ENCODE data around the gene CD68. TPM values are rescaled to one million over a fixed set of nuclear protein-coding genes. Genes with fewer than 3 reads are reported as not detected.
A peak's percentile ranks its signal among the peaks of the same experiment; 100 is the strongest.

CD68 gene
- total RNA-seq, 1 experiment from 2014 or later, result 1.6 TPM

DNA sequence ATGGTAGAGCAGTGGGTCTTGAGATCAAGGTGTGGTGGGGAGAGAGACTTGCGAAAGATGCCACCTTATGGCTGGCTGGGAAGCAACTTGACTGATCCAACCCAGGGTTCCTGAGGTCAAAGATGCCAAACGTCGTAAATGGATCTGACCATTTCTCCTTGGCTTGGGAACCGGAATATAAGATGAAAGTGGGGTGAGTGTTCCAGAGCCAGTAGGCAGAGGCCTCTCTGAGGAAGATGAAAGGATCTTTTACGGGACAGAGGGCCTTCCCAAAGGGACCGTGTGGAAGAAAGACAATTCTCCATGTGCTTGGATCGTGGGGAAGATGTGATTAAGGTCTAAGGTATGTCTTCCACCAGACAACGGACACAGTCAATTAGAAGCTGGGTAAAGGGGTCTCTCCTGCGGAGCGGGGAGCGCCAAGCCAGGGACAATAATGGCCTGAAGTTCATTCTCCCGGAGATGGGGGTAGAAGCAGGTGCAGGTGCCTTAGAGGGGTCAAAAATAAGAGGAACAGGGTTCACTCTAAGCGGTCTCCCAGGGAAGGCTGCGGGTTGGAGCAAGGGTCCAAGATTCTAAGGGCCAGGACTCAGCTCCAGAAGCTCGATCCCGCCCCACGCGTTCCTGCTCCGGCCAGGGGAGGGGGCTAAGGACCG, 34.5 kb downstream of the CD68 start:
- ChIA-PET CTCF (interaction anchor here (0.7 to 2.3 kb wide), 4 partner anchors 11 to 43 kb away, joined by 4 to 9 read pairs (median 4); partner anchors contain the start of gene SAT2), POLR2A (interaction anchor here (0.7 to 2.3 kb wide), 3 partner anchors 30 to 74 kb away, joined by 3 to 17 read pairs (median 11); partner anchors contain the start of genes MPDU1, TP53 and WRAP53)
- TF ChIP-seq, protein P1, sequence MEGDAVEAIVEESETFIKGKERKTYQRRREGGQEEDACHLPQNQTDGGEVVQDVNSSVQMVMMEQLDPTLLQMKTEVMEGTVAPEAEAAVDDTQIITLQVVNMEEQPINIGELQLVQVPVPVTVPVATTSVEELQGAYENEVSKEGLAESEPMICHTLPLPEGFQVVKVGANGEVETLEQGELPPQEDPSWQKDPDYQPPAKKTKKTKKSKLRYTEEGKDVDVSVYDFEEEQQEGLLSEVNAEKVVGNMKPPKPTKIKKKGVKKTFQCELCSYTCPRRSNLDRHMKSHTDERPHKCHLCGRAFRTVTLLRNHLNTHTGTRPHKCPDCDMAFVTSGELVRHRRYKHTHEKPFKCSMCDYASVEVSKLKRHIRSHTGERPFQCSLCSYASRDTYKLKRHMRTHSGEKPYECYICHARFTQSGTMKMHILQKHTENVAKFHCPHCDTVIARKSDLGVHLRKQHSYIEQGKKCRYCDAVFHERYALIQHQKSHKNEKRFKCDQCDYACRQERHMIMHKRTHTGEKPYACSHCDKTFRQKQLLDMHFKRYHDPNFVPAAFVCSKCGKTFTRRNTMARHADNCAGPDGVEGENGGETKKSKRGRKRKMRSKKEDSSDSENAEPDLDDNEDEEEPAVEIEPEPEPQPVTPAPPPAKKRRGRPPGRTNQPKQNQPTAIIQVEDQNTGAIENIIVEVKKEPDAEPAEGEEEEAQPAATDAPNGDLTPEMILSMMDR (IDR thresholded peaks at IDR 0.05; ENCODE audit: insufficient read depth in 1 of 2, low read depth in 1 of 2, low read length in 1 of 2, severe bottlenecking in 1 of 2, unreplicated experiment in 1 of 2), result no peak
- H3K36me3 ChIP-seq (ENCODE audit: control insufficient read depth, insufficient read depth, low read length), result no peaks in the 10 kb centered on the region
- no peaks in the 10 kb centered on the region for H3K4me1 ChIP-seq
- Mint-ChIP-seq H3K4me3 (ENCODE audit: unreplicated experiment) (peak overlapping the region; percentile 98), H3K4me1 (ENCODE audit: low read depth, unreplicated experiment) (peaks cover 20% of the 10 kb centered on the region), H3K27ac (ENCODE audit: unreplicated experiment) (peak overlapping the region; percentile 94), H3K36me3 (ENCODE audit: insufficient read depth, unreplicated experiment) (peaks cover 25% of the 10 kb centered on the region), H3K27me3 (ENCODE audit: insufficient read depth, unreplicated experiment) (no peaks in the 10 kb centered on the region), H3K9me3 (ENCODE audit: unreplicated experiment) (no peaks in the 10 kb centered on the region)
- H3K27me3 ChIP-seq (replicated peaks; ENCODE audit: control insufficient read depth, insufficient read depth, low read length), result no peaks in the 10 kb centered on the region
- intact Hi-C loops (cut with micrococcal nuclease; ENCODE audit: unreplicated experiment), result loop anchor here (2.0 kb wide), 1 partner anchor 41 kb away; no protein-coding TSS in a partner anchor
- peak overlapping the region; percentile 57 for H3K4me3 ChIP-seq (ENCODE audit: low read depth, low read length)
- no peaks in the 10 kb centered on the region for H3K9me3 ChIP-seq
- DNase-seq, result no peak
- BruUV-seq (replicated peaks), result TSS peak; percentile 34

DNA sequence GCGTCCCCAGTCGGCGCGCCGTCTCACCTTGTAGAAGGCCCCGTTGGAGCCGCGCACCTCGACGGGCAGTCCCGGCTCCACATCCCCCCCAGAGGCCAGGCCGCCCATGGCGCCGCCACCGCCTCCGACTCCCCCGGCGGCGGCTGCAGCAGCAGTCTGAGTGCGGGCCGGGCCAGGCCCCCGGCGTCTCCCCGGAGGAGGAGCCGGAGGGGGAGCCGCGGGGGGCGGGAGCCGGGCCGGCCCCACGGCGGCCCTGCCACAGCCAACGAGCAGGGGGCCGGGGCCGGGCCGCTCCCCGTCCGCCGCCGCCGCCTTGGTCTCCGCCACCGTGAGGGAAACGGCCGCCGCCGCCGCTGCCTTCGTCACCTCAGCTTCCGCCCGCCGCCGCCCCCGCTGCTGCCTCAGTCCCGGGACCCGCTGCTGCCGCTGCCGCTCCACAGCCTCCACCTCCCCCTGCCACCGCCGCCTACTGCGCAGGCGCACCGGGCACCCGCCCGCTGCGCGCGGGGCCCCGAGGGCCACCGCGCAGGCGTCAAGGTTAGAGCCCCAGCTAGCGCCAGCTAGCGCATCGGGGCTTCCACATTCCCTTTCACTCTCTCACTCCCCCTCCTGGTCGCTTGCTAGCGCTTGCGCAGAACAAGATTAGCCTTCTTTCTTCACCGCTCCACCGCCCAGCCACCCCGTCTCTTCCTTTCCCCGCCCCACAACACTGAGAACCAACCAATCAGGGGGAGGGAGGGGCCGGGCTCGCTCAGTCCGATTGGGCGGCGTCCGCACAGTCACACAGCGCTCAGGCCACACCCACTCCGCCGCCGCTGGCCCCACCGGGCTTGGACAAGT, 35.2 kb downstream of the CD68 start, which contains the start of gene FXR2:
Gene FXR2, minus strand, starts transcription at position 473 of the 840 bp plus-strand sequence. Its CDS starts 365 bp downstream, at position 108.
- ChIA-PET CTCF (interaction anchor here (0.6 to 2.3 kb wide), 12 partner anchors 10 to 230 kb away, joined by 3 to 9 read pairs (median 4); partner anchors contain the start of genes ATP1B2, MPDU1, SAT2 and TP53), POLR2A (interaction anchor here (0.6 to 2.3 kb wide), 11 partner anchors 13 to 304 kb away, joined by 3 to 17 read pairs (median 4); partner anchors contain the start of genes ATP1B2, MPDU1, NAA38 and SAT2)
- TF ChIP-seq, protein P1 (IDR thresholded peaks at IDR 0.05; ENCODE audit: insufficient read depth in 1 of 2, low read depth in 1 of 2, low read length in 1 of 2, severe bottlenecking in 1 of 2, unreplicated experiment in 1 of 2), result peak; percentile 24 to 49
- BruUV-seq (replicated peaks), result no TSS peak
- Mint-ChIP-seq H3K4me1 (ENCODE audit: low read depth, unreplicated experiment) (peaks cover 20% of the 10 kb centered on the region), H3K36me3 (ENCODE audit: insufficient read depth, unreplicated experiment) (peaks cover 20% of the 10 kb centered on the region), H3K27ac (ENCODE audit: unreplicated experiment) (peak within 1 kb of the TSS; percentile 94), H3K9me3 (ENCODE audit: unreplicated experiment) (no peaks in the 10 kb centered on the region), H3K27me3 (ENCODE audit: insufficient read depth, unreplicated experiment) (no peaks in the 10 kb centered on the region), H3K4me3 (ENCODE audit: unreplicated experiment) (peak within 1 kb of the TSS; percentile 98)
- H3K27me3 ChIP-seq (replicated peaks; ENCODE audit: control insufficient read depth, insufficient read depth, low read length), result no peaks in the 10 kb centered on the region
- intact Hi-C loops (cut with micrococcal nuclease; ENCODE audit: unreplicated experiment), result loop anchor here (2.0 to 5.0 kb wide), 2 partner anchors 42 to 223 kb away; no protein-coding TSS in a partner anchor
- H3K36me3 ChIP-seq (ENCODE audit: control insufficient read depth, insufficient read depth, low read length), result no peaks in the 10 kb centered on the region
- H3K9me3 ChIP-seq, result no peaks in the 10 kb centered on the region
- H3K4me3 ChIP-seq (ENCODE audit: low read depth, low read length), result peak within 1 kb of the TSS; percentile 57
- DNase-seq, result peak; percentile 96 to 97
- no peaks in the 10 kb centered on the region for H3K4me1 ChIP-seq
